GM12865 (cell line): Measurements from ENCODE around the gene DHCR24.

ENCODE experiments used
- DNase-seq: peaks from one replicate; pipeline ENCODE4 v3.0.0; 2010; ENCODE audit warnings: low read depth
- H3K4me3 ChIP-seq: 2 replicates; pipeline ENCODE4 v1.5.1; 2011; ENCODE audit warnings: mild to moderate bottlenecking, low read depth, low read length, control low read depth
- TF ChIP-seq, protein P1 (sequence below): IDR thresholded peaks from 2 replicates; pipeline ENCODE4 v1.5.1; 2011; ENCODE audit warnings: low read length, control low read depth, low read depth, inconsistent platforms; ENCODE audit not compliant: insufficient read depth; ENCODE audit errors: missing control alignments

DHCR24 gene

DNA sequence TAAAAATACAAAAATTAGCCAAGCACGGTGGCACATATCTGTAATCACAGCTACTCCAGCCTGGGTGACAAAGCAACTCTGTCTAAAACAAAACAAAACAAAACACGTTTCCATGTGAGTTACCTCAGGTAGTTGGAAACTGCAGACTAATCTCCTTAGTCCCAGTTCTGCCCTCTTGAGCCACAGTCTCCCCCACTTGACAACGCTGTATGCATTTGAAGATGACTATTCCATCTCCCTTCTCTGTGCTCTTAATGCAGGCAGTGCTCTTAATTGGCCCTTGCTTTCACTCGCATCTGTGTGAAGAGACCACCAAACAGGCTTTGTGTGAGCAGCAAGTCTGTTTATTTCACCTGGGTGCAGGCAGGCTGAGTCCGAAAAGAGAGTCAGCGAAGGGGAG is 19.6 kb upstream of the DHCR24 start:
- H3K4me3 ChIP-seq, result no peak overlapping the region
- DNase-seq, result no peak
- TF ChIP-seq, protein P1, sequence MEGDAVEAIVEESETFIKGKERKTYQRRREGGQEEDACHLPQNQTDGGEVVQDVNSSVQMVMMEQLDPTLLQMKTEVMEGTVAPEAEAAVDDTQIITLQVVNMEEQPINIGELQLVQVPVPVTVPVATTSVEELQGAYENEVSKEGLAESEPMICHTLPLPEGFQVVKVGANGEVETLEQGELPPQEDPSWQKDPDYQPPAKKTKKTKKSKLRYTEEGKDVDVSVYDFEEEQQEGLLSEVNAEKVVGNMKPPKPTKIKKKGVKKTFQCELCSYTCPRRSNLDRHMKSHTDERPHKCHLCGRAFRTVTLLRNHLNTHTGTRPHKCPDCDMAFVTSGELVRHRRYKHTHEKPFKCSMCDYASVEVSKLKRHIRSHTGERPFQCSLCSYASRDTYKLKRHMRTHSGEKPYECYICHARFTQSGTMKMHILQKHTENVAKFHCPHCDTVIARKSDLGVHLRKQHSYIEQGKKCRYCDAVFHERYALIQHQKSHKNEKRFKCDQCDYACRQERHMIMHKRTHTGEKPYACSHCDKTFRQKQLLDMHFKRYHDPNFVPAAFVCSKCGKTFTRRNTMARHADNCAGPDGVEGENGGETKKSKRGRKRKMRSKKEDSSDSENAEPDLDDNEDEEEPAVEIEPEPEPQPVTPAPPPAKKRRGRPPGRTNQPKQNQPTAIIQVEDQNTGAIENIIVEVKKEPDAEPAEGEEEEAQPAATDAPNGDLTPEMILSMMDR, result no peak

DNA sequence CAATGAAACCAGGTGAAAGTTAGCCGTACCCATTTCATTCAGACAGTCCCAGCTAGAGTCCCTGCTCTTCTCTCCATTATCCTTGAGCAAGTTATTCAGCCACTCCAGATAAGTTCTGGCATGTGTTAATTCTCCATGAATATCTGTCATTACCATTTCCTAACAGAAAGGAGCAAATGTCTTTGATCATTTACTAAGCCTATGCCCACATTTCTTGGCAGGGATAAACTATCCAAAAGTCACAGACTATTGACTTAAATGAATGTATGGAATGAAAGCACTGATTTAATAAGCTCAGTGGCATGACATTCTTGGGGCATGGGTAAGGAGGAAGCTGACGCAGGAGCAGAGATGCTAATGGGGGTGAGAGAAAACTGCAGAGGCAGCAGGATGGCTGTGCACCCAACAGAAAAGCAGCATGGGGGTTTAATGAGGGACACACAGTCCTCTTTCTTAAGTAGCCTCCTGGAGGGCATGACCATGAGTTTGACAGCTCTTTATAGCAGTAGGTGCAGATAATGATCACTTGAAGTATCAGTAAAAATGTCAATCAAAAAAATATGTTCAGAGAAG is 17.6 kb upstream of the DHCR24 start:
- no peak overlapping the region for H3K4me3 ChIP-seq
- TF ChIP-seq, protein P1, result no peak
- no peak for DNase-seq

DNA sequence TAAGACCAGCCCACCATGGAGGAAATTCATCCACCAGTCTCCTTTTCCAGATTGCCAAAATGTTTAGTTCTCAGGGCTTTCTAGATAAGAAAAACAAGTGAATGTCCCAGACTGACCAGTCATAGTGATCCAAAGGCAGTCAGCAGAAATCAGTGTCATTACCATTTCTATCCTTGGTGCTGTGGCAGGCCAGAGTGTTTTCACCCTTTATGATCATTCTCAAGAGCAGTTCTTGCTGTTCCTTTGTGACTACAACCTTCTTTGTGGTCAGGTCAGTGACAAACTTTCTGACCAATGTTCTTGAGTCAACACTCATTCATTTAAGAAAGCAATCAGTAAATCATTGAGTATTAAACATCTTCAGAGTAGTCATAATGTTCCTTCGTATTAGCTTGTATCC is 7.3 kb upstream of the DHCR24 start:
- no peak overlapping the region for H3K4me3 ChIP-seq
- no peak for DNase-seq
- TF ChIP-seq, protein P1, result no peak

DNA sequence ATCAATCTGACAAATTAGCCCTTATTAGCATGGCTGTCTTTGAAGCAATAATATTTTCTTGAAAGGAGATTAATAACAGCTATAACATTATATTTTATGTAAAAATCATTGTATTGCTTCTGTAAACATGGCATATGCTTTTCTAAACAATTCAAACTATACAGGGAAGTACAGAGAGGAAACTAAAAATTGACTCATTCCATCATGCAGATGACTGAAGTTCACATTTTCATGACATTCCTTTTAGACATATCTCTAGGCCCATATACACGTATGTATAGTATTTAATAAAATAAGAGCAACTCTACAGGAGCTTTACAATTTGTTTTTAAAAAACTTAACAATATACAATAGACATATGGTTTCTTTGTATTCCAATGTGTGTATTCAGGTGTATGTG is 5.6 kb upstream of the DHCR24 start:
- TF ChIP-seq, protein P1, result no peak
- DNase-seq, result no peak

DNA sequence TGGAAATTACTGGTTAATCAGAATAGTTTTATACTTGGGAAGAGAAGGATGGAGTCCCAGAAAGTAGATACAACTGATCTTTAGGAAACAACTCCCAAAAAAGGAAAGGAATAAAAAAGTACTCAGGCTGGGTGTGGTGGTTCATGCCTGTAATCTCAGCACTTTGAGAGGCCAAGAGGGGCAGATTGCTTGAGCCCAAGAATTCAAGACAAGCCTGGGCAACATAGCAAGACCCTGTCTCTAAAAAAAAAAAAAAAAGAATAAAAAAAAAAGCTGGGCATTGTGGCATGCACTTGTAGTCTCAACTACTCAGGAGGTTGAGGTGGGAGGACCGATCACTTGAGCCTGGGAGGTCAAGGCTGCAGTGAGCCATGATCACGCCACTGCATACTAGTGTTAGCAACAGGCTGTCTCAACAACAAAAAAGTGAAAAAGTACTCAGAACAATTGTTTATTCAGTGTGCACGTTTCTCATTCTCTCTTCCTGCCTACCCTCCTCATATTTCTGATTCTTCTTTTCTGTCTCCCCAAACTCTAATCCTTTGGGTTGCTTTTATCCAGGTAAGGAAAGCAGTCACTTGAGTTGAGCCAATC is 2.2 kb upstream of the DHCR24 start:
- TF ChIP-seq, protein P1, result no peak
- no peak for DNase-seq
- H3K4me3 ChIP-seq, result no peak overlapping the region

More for the DNA sequence above, 5.6 kb upstream of the DHCR24 start:
- H3K4me3 ChIP-seq, result no peak overlapping the region

DNA sequence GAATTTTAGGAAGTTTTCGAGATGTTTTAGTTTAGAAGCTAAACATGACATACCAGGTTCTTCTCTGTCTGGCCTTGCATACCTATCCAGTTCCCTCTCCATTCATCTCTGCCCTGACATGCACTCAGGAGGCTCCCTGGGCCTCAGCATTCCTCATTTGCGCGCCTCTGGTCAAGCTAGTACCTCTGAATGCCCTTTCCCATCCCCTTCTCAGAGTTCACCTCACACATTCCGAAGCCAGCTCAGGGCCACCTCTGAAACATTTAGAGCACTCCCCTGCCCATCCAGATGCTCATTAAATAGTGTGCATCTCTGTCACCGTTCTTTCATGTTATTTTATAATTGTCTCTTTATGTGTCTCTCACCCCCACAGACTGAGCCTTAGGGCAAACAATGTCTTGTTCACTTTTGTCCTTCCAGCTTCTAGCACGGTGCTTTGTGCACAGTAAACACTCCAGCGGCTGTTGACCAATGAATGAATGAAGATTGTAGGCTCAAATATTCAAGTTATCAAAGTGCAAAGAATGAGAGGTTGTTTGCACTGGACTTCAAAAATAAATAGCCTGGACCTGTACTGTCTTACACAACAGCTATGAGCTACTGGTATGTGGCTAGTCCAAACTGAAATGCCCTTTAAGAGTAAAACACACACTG is 1.2 kb upstream of the DHCR24 start:
- no peak for DNase-seq
- TF ChIP-seq, protein P1, result no peak
- H3K4me3 ChIP-seq, result peak overlapping the region; percentile 86
